Kidney epithelial cell (primary cell): ENCODE data around the gene ACOT11. TPM values are rescaled to one million over a fixed set of nuclear protein-coding genes. Genes with fewer than 3 reads are reported as not detected.

Experiments
- DNase-seq: peaks from one replicate; pipeline ENCODE4 v3.0.0-alpha.2; 2010; ENCODE audit warnings: low read depth
- H3K27me3 ChIP-seq: 2 replicates; pipeline ENCODE4 v1.6.0; 2011; ENCODE audit warnings: low read length; ENCODE audit not compliant: control insufficient read depth, insufficient read depth
- H3K36me3 ChIP-seq: 2 replicates; pipeline ENCODE4 v1.5.1; 2011; ENCODE audit warnings: low read length; ENCODE audit not compliant: control insufficient read depth, insufficient read depth
- H3K4me3 ChIP-seq: 2 replicates; pipeline ENCODE4 v1.5.1; 2011; ENCODE audit warnings: low read depth, mild to moderate bottlenecking, control low read depth, low read length
- CTCF ChIP-seq: IDR thresholded peaks from 2 replicates; pipeline ENCODE4 v1.5.1; 2011; ENCODE audit warnings: mild to moderate bottlenecking, moderate library complexity, low read length, control low read depth, inconsistent platforms; ENCODE audit not compliant: insufficient read depth, poor library complexity, severe bottlenecking
- total RNA-seq: library from RNA; depleted of rRNA; stranded (reverse); fragments of >200 nt; gene quantifications from 2 replicates; pipeline ENCODE4 v1.2.3, GENCODE V29; 2015

Gene ACOT11
- total RNA-seq, 1 donor from 2014 or later, result 3.1 TPM

- Histone ChIP-seq H3K4me3 (no peak overlapping the region), H3K36me3 (no peaks in the 10 kb centered on the region), H3K27me3 (no peaks in the 10 kb centered on the region)
- TF ChIP-seq CTCF, result no peak
- DNase-seq, result no peak
These were observed 17.1 kb downstream of the ACOT11 start for GRCh38 chr1:54565113-54565501.

GRCh38 chr1:54566438-54567141, 18.6 kb downstream of the ACOT11 start:
- Histone ChIP-seq H3K4me3 (no peak overlapping the region), H3K36me3 (no peaks in the 10 kb centered on the region), H3K27me3 (no peaks in the 10 kb centered on the region)
- DNase-seq, result no peak
- TF ChIP-seq CTCF, result no peak

GRCh38 chr1:54567961-54568360, 19.9 kb downstream of the ACOT11 start:
- no peaks in the 10 kb centered on the region for H3K36me3 ChIP-seq
- TF ChIP-seq CTCF, result no peak
- no peak overlapping the region for H3K4me3 ChIP-seq
- H3K27me3 ChIP-seq, result no peaks in the 10 kb centered on the region
- no peak for DNase-seq

GRCh38 chr1:54569339-54569738, 21.3 kb downstream of the ACOT11 start:
- DNase-seq, result no peak
- no peak overlapping the region for H3K4me3 ChIP-seq
- no peaks in the 10 kb centered on the region for H3K36me3 ChIP-seq
- no peak for TF ChIP-seq CTCF
- H3K27me3 ChIP-seq, result no peaks in the 10 kb centered on the region

GRCh38 chr1:54570161-54570560, 22.1 kb downstream of the ACOT11 start:
- peaks cover 6% of the 10 kb centered on the region for H3K27me3 ChIP-seq
- H3K36me3 ChIP-seq, result no peaks in the 10 kb centered on the region
- no peak for TF ChIP-seq CTCF
- no peak overlapping the region for H3K4me3 ChIP-seq
- DNase-seq, result no peak

GRCh38 chr1:54571326-54571725, 23.3 kb downstream of the ACOT11 start:
- TF ChIP-seq CTCF, result no peak
- H3K36me3 ChIP-seq, result no peaks in the 10 kb centered on the region
- H3K4me3 ChIP-seq, result no peak overlapping the region
- H3K27me3 ChIP-seq, result peaks cover 6% of the 10 kb centered on the region
- DNase-seq, result no peak
